ENCODE results near the gene MYL7. TPM values are rescaled to one million over a fixed set of nuclear protein-coding genes. Genes with fewer than 3 reads are reported as not detected.

The MYL7 gene
- total and polyA plus RNA-seq, 9 of the 15 experiments (the other 6 are each of a cell fraction or from before 2014, with no cell fraction given): not detected

- in situ Hi-C loops (cut with MboI) (no loop called here), intact Hi-C loops (cut with micrococcal nuclease) (no loop called here)
- TF ChIP-seq HSF4 (CRISPR knock-in tag; IDR thresholded peaks at IDR 0.05; ENCODE audit: borderline replicate concordance): no peak
- TF ChIP-seq THRAP3 (IDR thresholded peaks at IDR 0.05; ENCODE audit: borderline replicate concordance): no peak
- TF ChIP-seq SNRNP70 (optimal IDR thresholded peaks at IDR 0.05; ENCODE audit: low read depth, low read length): no peak
- TF ChIP-seq STAT5B (CRISPR knock-in tag; IDR thresholded peaks at IDR 0.05): no peak
- no peak for TF ChIP-seq MCM2 (IDR thresholded peaks at IDR 0.05; ENCODE audit: low read depth)
- no peak for TF ChIP-seq PTRF (tag; IDR thresholded peaks at IDR 0.05)
- no peak for TF ChIP-seq GATA2 (CRISPR knock-in tag; IDR thresholded peaks at IDR 0.05)
- TF ChIP-seq U2AF2 (optimal IDR thresholded peaks at IDR 0.05; ENCODE audit: low read depth, low read length): no peak
- POLR2A ChIA-PET: interaction anchor here (0.7 to 1.3 kb wide), 3 partner anchors 11 to 32 kb away, joined by 3 to 5 read pairs (median 5); no protein-coding TSS in a partner anchor
- CTCF ChIA-PET (ENCODE audit: low intra/inter-chr PET ratio): no interaction called here
- Histone ChIP-seq H3K9me1 (ENCODE audit: control insufficient read depth, insufficient read depth, low read length) (no peaks in the 10 kb centered on the region), H3K4me3 (no peak overlapping the region), H2AFZ (ENCODE audit: low read depth, low read length) (no peak overlapping the region), H3K27me3 (ENCODE audit: control insufficient read depth in 2 of 2, insufficient read depth in 2 of 2, low read length in 2 of 2) (peaks cover 3 to 12% of the 10 kb centered on the region in 2 experiments; a peak in 3 of 5 replicates), H3K36me3 (ENCODE audit: control insufficient read depth, insufficient read depth, low read length) (no peaks in the 10 kb centered on the region), H4K20me1 (replicated peaks; ENCODE audit: control insufficient read depth, insufficient read depth, low read length) (no peaks in the 10 kb centered on the region), H3K4me2 (ENCODE audit: insufficient read depth, low read length) (no peak overlapping the region), H3K4me1 (replicated peaks in 1 of 2; ENCODE audit: control insufficient read depth in 2 of 2, insufficient read depth in 2 of 2, low read length in 2 of 2) (peaks cover 0 to 10% of the 10 kb centered on the region in 2 experiments; a peak in 3 of 5 replicates), H3K79me2 (ENCODE audit: control insufficient read depth, insufficient read depth, low read length) (no peaks in the 10 kb centered on the region), H3K9ac (ENCODE audit: insufficient read depth in 1 of 2, low read depth in 2 of 2, low read length in 2 of 2) (no peak overlapping the region), H3K9me3 (replicated peaks; ENCODE audit: control insufficient read depth, insufficient read depth, low read depth, low read length) (no peaks in the 10 kb centered on the region), H3K27ac (ENCODE audit: extremely low read depth, low read depth, low read length) (no peak overlapping the region)
- FAIRE-seq (no peak), DNase-seq (ENCODE audit: extremely low read depth in 1 of 4, low spot score in 3 of 4) (no peak), ATAC-seq (no peak)
- BruUV-seq (replicated peaks): no TSS peak
- 0% methylated on average over 1 of the region's 1 CpG for WGBS (ENCODE audit: insufficient coverage, low coverage, missing lambda C conversion rate)
These were observed 21.8 kb upstream of the MYL7 start for GRCh38 chr7:44162785-44163395.
